NOMO-1 (cell line): Measurements from ENCODE around the gene SRGAP1.
A peak's percentile ranks its signal among the peaks of the same experiment; 100 is the strongest.

ENCODE experiments used
- DNase-seq, 2 experiments: peaks; one replicate each; lab custom pipeline; 2025; ENCODE audit not compliant: unreplicated experiment in 2 of 2; lab: John Stamatoyannopoulos, UW

Gene SRGAP1

GRCh38 chr12:63961048-63961447, 116.5 kb downstream of the SRGAP1 start:
- no peak for DNase-seq

DNA sequence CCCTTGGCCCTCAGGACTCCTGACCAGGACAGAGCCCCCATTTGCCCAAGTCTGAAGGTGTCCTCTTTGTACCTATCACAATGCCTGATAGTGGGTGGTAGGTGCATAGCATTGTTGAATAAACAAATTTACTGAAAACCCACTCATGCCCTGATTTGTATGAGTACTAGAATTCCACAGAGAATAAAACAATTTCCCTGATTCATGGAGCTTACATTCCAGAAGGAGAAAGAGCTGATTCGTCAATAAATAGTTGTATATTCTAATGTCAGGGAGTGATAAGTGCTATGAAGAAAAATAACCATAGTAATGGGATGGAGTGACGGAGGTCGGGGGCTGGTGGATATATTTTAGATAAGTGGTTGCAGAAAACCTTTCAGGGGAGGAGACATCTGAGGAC, 117.0 kb downstream of the SRGAP1 start:
- DNase-seq = no peak

DNA sequence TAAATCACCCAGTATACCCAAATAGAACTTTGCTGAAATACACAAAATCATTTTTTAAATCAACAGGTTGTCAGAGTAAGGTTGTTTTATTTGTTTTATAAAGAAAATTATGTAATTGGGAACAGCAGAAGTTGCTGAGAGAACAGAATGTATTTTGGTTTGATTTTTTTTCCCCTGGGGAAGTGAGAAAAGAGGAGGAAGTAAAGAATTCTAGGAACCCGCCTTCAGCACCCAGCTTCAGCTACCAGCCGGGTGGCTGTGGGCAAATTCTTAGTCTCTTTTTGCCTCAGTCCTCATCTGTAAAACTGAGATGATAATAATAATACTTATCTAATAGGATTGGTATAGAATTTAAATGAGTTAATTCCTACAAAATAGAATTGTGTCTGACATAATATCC, 119.4 kb downstream of the SRGAP1 start:
- DNase-seq = peak in 1 of 2 experiments; percentile 9

DNA sequence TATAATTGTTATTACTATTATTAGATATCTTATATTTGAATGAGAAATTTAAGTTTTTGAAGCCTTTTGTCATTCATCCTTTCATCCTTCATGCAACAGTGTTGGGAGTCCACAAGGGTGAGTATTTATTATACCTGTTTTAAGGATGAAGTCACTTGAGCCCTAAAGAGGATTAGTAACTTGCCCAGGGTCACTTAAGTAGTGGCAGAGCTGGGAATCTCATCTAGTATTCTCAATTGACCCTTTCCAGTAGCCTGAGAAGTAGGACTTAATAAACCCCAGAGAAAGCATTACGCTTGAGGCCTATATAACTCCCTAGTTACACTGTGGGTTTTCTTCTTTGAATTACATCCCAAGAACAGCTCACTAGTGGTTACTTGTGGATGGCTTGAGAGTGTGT, 119.8 kb downstream of the SRGAP1 start:
- no peak for DNase-seq

DNA sequence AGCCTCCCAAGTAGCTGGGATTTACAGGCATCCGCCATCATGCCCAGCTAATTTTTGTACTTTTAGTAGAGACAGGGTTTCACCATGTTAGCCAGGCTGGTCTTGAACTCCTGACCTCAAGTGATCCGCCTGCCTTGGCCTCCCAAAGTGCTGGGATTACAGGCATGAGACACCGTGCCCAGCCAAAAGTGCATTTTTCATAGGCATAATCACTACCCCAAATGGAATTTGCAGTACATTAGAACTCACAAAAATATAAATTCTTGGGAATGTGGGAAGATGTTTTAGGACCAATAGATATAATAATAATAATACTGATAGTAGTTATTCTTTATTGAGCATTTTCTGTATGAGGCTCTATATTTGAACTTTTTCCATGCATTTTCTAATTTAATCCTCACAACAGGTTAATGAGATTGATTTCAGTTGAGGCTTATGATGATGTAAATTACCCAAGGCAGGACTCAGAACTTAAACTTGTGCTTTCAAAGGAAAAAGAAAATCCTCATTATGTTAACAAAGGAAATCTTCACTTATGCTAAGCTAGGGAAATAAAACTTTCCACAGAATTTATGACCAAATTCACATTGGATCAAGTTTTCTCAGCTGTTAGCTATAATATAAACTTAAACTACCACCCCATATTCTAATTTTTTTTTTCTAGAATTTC, 121.6 kb downstream of the SRGAP1 start:
- DNase-seq = no peak

GRCh38 chr12:63966606-63966975, 122.1 kb downstream of the SRGAP1 start:
- no peak for DNase-seq

DNA sequence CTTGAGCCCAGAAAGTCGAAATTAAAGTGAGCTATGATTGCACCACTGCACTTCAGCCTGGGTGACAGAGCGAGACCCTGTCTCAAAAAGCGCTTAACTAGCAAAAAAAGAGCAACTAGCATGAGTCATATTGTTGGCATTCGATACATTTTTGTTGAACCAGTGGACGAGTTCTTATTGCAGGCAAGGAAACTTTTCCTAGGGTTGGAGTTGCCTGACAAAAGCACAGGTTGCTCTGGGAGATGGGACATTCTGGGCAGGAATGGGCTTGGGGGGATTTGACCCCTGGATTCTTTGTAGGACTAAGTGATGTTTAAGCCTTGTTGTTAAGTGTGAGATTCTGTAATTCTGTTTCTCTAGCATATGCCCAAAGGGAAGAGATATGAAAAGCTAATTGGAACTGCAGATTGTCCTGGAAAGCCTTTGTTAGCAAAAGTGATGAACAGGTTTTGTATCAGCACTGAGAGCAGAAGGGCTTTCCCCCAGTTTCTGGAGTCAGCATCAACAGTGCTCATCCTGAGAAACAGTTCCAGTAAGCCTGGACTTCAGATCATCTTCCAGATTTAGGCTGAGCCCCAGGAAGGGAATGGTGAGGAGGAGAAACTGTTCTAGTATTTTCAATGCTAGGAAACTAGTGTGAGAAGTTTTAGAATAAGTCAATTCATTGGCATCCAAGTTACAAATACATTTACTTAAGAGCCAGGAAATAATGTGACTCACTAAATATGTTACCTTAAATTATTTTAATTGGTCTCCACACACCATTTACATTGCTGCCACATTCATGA, 123.1 kb downstream of the SRGAP1 start:
- no peak for DNase-seq

DNA sequence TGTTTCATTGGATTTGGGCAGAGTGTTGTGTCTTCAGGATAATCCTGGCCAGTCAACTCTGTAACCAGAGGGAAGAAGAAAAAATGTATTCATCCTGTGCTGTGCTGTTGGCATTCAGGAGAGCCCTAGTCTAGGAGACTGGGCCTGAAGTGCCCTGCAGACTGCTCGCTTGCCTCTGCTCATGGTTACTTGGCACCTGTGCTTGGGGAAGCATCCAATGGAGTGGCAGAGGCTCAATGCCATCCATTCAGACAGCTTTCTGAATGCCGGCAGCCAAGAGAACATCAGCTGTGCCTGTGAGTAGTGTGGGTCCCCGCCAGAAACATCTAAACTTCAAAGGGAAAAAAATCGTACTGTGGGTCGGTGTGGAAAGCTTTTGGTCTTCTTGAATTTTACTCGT, 124.2 kb downstream of the SRGAP1 start:
- no peak for DNase-seq

GRCh38 chr12:63976902-63977395, 132.4 kb downstream of the SRGAP1 start:
- no peak for DNase-seq

DNA sequence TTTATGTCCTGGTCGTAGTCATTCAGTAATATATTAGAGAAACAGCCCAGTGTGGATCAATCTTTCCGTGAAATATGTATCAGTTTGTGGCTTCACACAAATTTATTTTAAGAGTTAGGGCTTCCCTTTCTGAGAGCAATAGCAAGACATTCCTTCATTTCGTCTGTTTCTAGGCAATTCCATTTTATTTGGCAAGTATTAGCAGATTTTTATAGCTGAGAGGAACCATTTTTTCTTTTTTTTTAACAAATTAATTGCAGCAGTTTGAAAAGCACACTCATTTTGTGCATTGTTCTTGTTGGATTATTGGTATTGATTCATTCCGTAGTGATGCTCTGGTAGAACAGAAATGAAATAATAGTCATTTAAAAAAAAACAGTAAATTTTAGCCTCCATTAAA, 132.9 kb downstream of the SRGAP1 start:
- no peak for DNase-seq

DNA sequence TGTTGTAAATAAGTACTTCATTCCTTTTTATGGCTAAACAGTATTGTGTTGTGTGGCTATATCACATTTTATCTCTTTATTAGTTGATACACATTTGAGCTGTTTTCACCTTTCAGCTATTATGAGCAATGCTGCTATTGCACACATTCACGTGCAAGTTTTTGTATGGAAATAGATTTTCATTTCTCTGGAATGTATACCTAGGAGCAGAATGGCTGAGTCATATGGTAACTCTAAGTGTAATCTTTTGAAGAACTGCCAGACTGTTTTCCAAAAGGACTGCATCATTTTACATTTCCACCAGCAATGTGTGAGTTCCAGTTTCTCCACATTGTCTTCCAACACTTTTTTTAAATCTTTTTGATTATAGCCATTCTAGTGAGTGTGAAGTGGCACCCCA, 134.0 kb downstream of the SRGAP1 start:
- DNase-seq = no peak

DNA sequence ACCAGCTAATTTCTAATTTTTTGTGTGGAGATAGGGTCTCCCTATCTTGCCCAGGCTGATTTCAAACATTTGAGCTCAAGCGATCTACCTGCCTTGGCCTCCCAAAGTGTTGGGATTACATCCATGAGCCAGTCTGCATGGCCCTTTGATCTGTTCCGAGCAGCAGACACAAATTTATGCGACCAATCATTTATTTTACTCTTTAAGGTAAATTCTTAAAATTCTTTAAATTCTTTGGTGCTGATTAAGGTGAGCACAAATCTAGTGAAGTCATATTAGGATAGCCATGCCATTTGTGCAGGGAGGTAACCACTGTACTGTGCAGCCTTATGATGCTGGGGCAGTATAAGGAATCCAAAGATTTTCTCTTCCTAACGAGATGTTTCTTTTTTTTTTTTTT, 135.7 kb downstream of the SRGAP1 start:
- DNase-seq = no peak

- no peak for DNase-seq
Measured at GRCh38 chr12:63981343-63981742, 136.8 kb downstream of the SRGAP1 start.

- no peak for DNase-seq
Measured at GRCh38 chr12:63982604-63983295, 138.2 kb downstream of the SRGAP1 start.

DNA sequence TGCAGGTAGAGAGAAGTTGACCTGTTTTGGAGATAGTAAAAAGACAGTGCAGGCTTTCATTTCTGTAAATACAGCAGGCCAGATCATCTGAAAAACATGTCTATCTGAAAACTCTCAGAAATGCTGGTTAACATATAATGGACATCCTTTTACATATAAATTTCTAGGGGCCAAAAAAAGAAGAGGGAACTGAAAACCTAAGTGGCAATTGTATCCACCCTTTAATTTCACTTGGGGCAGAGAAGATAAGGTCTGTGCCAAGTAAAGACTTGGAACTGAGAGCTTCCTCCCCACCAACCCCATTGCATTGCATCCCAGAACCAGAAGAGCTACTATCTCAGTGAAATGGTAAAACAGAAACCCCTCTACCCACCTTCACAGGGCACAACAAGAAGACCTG, 141.0 kb downstream of the SRGAP1 start:
- DNase-seq = peak; percentile 49 to 68

- DNase-seq = no peak
Measured at GRCh38 chr12:63985945-63986344, 141.4 kb downstream of the SRGAP1 start.

DNA sequence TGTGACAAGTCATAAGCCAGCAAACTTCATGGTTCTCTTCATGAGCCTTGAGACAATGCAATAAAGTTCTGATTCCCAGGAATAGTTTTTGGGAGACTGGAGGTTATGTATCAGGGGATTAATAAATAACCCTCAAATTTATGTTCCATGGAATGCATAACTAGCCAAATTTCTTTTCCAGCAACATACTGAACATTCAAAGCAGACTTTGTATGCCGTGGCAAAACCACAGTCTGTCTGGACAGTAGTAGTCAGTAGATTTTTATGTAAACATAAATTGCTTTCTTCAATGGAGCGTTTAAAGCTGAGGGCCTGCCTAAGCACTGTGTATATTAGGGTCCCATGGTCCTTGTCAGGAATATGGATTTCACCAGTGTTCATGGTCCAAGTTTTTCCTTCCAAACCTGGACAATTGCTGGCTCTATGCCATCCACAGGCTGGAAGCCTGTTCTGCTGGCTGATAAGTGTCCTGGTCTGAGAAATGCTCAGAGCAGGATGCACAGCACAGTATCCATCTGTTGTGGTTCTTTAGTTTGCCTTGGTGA, 144.9 kb downstream of the SRGAP1 start:
- no peak for DNase-seq

GRCh38 chr12:63990828-63991547, 146.5 kb downstream of the SRGAP1 start:
- no peak for DNase-seq

- DNase-seq = no peak
Measured at GRCh38 chr12:63994704-63995103, 150.2 kb downstream of the SRGAP1 start.

GRCh38 chr12:63995512-63995911, 151.0 kb downstream of the SRGAP1 start:
- DNase-seq = no peak

DNA sequence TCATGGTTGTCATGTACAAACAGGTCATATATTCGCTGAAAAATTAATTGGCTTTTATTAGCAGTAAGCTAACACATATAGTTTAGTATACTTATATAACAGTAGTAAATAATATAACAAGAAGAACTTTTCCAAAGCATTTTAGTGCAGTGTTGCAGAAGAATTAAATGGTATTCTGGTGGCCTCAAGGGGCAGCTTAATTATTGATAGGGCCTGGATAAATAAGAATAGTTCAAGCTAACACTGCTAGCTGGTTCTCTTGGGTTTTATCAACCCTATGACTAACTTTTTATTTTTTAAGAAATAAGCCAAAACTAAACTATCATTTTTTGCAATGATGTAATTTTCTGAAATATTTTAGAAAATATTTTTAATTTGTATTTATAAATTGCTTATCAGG, 152.1 kb downstream of the SRGAP1 start:
- DNase-seq = no peak
